HG03175 (cell line): Measurements from ENCODE around the gene NFKBIE.

Experiments
- ATAC-seq: cut with Tn5 transposase; IDR thresholded peaks from one replicate; pipeline ENCODE4 v1.9.1; 2021; ENCODE audit warnings: mild to moderate bottlenecking, moderate library complexity; ENCODE audit not compliant: unreplicated experiment

Gene NFKBIE

DNA sequence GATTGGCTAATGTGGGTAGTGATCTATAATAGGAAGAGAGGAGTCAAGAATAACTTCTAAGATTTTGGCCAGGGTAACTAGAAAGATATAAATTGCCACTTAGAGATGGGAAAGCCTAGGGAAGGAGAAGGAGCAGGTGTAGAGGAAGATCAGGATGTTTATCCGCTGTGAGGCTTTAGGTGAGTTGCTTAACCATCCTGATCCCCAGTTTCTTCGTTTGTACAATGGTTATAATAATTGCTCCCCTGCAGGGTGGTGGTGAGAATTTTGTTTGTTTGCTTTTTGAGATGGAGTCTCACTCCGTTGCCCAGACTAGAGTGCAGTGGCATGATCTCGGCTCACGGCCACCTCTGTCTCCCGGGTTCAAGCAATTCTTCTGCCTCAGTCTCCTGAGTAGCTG is 51.0 kb downstream of the NFKBIE start:
- no peak for ATAC-seq

DNA sequence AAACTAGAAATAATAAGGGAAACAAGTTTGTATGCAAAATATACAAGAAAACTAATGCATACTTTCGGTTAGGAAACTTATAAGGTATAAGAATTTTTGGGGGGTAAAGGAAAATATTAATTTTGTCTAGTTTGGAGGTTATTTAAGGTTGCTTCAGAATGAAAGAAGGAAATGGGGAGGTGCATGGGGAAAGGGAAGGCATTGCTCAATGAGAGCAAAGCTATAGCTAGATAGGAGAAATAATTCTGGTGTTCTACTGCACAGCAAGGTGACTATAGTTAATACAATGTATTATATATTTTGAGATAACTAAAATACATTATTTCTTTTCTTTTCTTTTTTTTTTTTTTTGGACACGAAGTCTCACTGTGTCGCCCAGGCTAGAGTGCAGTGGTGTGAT is 54.1 kb downstream of the NFKBIE start:
- ATAC-seq: no peak
